ENCODE data around the gene CCDC167. TPM values are rescaled to one million over a fixed set of nuclear protein-coding genes. Genes with fewer than 3 reads are reported as not detected.
A peak's percentile ranks its signal among the peaks of the same experiment; 100 is the strongest.

The CCDC167 gene
- total RNA-seq, 1 experiment from 2014 or later: 31.9 TPM

DNA sequence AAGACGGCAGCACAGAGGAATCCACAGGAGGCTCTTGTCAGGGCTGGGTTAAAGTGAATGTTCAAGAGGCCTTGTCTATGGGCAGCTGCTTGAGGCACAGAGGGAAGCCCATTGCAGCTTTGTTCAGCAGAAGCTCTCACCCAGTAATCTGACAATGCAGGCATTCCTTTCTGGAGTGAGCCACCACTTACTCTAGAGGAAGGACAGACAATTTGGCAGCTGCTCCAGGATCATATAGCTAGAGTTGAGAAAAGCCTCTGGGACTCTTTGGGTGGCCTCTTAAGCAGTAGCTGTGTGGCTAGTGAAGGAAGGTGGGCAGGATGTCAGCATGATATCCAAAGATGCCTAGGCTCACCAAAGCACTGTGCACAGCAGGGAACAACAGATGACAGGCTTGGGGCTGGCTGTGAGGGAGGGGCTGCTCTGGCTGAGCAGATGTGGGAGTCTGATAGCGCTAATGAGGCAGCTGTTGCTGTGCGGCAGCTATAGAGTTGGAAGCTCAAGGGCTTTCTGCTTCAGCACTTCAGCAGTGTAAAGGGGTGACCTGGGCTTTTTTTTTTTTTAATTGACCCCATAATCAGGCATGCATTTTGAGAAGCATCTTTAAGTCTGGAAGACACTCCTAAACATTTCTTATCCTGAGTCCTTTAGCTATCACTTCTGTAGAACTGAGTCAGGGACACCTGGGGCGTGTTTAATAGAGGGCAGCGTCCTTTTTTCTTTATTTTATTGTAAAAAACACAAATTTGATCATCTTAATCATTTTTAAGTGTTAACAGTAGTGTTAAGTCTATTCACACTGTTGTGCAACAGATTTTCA is 39.5 kb downstream of the CCDC167 start:
- no peaks in the 10 kb centered on the region for H3K27me3 ChIP-seq (ENCODE audit: insufficient read depth, low read length)
- H3K27ac ChIP-seq (ENCODE audit: insufficient read length, low read depth, low read length): no peak overlapping the region
- no peak overlapping the region for H4K8ac ChIP-seq (replicated peaks; ENCODE audit: insufficient read length, low read depth, low read length)
- no peaks in the 10 kb centered on the region for H3K9me3 ChIP-seq (ENCODE audit: control insufficient read depth, low read depth, low read length)
- H2BK15ac ChIP-seq (ENCODE audit: low read depth, low read length): 0 out of 2 replicates have a peak overlapping the region, but pooled peaks have one; percentile 98
- H3K4me2 ChIP-seq (ENCODE audit: insufficient read depth, insufficient read length, low read length): no peak overlapping the region
- Mint-ChIP-seq H3K27me3 (ENCODE audit: low read depth) (no peaks in the 10 kb centered on the region), H3K4me3 (no peak overlapping the region), H3K9me3 (no peaks in the 10 kb centered on the region), H3K36me3 (ENCODE audit: insufficient read depth in 1 of 3, low read depth in 3 of 3) (peaks cover 26 to 81% (median 58%) of the 10 kb centered on the region in 3 experiments), H3K27ac (no peak overlapping the region; a peak in 2 of 7 replicates), H3K4me1 (peaks cover 13 to 22% of the 10 kb centered on the region in 2 experiments)
- H3K4me1 ChIP-seq (ENCODE audit: insufficient read depth, low read length): no peaks in the 10 kb centered on the region
- H4K91ac ChIP-seq (ENCODE audit: insufficient read length, low read depth, low read length): no peak overlapping the region
- TF ChIP-seq, protein P1, sequence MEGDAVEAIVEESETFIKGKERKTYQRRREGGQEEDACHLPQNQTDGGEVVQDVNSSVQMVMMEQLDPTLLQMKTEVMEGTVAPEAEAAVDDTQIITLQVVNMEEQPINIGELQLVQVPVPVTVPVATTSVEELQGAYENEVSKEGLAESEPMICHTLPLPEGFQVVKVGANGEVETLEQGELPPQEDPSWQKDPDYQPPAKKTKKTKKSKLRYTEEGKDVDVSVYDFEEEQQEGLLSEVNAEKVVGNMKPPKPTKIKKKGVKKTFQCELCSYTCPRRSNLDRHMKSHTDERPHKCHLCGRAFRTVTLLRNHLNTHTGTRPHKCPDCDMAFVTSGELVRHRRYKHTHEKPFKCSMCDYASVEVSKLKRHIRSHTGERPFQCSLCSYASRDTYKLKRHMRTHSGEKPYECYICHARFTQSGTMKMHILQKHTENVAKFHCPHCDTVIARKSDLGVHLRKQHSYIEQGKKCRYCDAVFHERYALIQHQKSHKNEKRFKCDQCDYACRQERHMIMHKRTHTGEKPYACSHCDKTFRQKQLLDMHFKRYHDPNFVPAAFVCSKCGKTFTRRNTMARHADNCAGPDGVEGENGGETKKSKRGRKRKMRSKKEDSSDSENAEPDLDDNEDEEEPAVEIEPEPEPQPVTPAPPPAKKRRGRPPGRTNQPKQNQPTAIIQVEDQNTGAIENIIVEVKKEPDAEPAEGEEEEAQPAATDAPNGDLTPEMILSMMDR (conservative IDR thresholded peaks at IDR 0.05): no peak
- WGBS (ENCODE audit: extremely low coverage, insufficient read length, low lambda C conversion rate): no CpG with 5 or more reads among the region's 5 CpGs
- no peak overlapping the region for H3K4ac ChIP-seq (ENCODE audit: low read depth, low read length)
- H2BK20ac ChIP-seq (ENCODE audit: low read depth, low read length, poor library complexity, severe bottlenecking): no peak overlapping the region
- no peaks in the 10 kb centered on the region for H4K20me1 ChIP-seq (ENCODE audit: control insufficient read depth, insufficient read depth, insufficient read length)
- H3K23me2 ChIP-seq (ENCODE audit: insufficient read length, low read depth, low read length, poor library complexity, severe bottlenecking): no peaks in the 10 kb centered on the region
- H2AFZ ChIP-seq (ENCODE audit: low read length): no peak overlapping the region
- H3K9ac ChIP-seq (ENCODE audit: extremely low read depth, insufficient read length, low read length): no peak overlapping the region
- no peak overlapping the region for H3K23ac ChIP-seq (ENCODE audit: insufficient read length, low read depth, low read length)
- H4K5ac ChIP-seq (ENCODE audit: insufficient read length, low read depth, low read length): no peak overlapping the region
- H2BK12ac ChIP-seq (ENCODE audit: insufficient read length, low read depth, low read length): no peak overlapping the region
- DNase-seq: no peak
- no peak overlapping the region for H3K14ac ChIP-seq (ENCODE audit: insufficient read depth, low read length)
- H2BK120ac ChIP-seq (ENCODE audit: low read depth, low read length, poor library complexity, severe bottlenecking): no peak overlapping the region
- no peak overlapping the region for H2AK5ac ChIP-seq (ENCODE audit: insufficient read length, low read length)
- H3K79me1 ChIP-seq (ENCODE audit: insufficient read depth, low read depth, low read length, poor library complexity, severe bottlenecking): no peaks in the 10 kb centered on the region
- H3K79me2 ChIP-seq (ENCODE audit: insufficient read depth, low read length): no peaks in the 10 kb centered on the region
- H3K56ac ChIP-seq (ENCODE audit: insufficient read length, low read depth, low read length): no peak overlapping the region
- H3T11ph ChIP-seq (ENCODE audit: low read length): no peak overlapping the region
- no peak overlapping the region for H3K18ac ChIP-seq (ENCODE audit: insufficient read length, low read depth, low read length)
- H2BK5ac ChIP-seq (ENCODE audit: insufficient read length, low read length): no peak overlapping the region
